Mesenchymal stem cell (in vitro differentiated cells and primary cell): Measurements from ENCODE around the gene SOX30.

Source experiments
- DNase-seq: peaks from one replicate; pipeline ENCODE4 v3.0.0-alpha.2; 2013
- H2AFZ ChIP-seq: one replicate; pipeline ENCODE4 v1.6.1; 2013; ENCODE audit warnings: low read depth, mild to moderate bottlenecking, control low read depth, inconsistent platforms, low read length, moderate library complexity
- H2AK5ac ChIP-seq: 2 replicates; pipeline ENCODE4 v1.6.1; 2013; ENCODE audit warnings: low read length, moderate library complexity, mild to moderate bottlenecking, inconsistent platforms; ENCODE audit not compliant: severe bottlenecking
- H2BK120ac ChIP-seq: one replicate; pipeline ENCODE4 v1.6.1; 2013; ENCODE audit warnings: low read depth, mild to moderate bottlenecking, inconsistent platforms, low read length, moderate library complexity
- H2BK12ac ChIP-seq, 2 experiments: one replicate each; pipeline ENCODE4 v1.6.1; 2013; ENCODE audit warnings: inconsistent platforms in 2 of 2, low read length in 2 of 2, mild to moderate bottlenecking in 2 of 2, moderate library complexity in 2 of 2, control low read depth in 1 of 2
- H2BK15ac ChIP-seq: one replicate; pipeline ENCODE4 v1.6.1; 2013; ENCODE audit warnings: mild to moderate bottlenecking, low read depth, inconsistent platforms; ENCODE audit not compliant: poor library complexity, severe bottlenecking
- H2BK5ac ChIP-seq: 2 replicates; pipeline ENCODE4 v1.6.1; 2013; ENCODE audit warnings: low read depth, mild to moderate bottlenecking, low read length, control low read depth, inconsistent platforms; ENCODE audit not compliant: poor library complexity, severe bottlenecking
- H3K14ac ChIP-seq, 2 experiments: one replicate each; pipeline ENCODE4 v1.6.1; 2013; ENCODE audit warnings: inconsistent platforms in 2 of 2, low read length in 2 of 2, control low read depth in 1 of 2, mild to moderate bottlenecking in 1 of 2, moderate library complexity in 1 of 2
- H3K18ac ChIP-seq, 2 experiments: one replicate each; pipeline ENCODE4 v1.6.1; 2013; ENCODE audit warnings: inconsistent platforms in 2 of 2, low read length in 2 of 2, control low read depth in 1 of 2, low read depth in 1 of 2, mild to moderate bottlenecking in 1 of 2
- H3K23ac ChIP-seq, 2 experiments: one replicate each; pipeline ENCODE4 v1.6.1; 2013; ENCODE audit warnings: inconsistent platforms in 2 of 2, low read length in 2 of 2, mild to moderate bottlenecking in 2 of 2, moderate library complexity in 2 of 2, control low read depth in 1 of 2
- H3K27ac ChIP-seq: 2 replicates; pipeline ENCODE4 v1.5.1; 2013; ENCODE audit warnings: mild to moderate bottlenecking, moderate library complexity, low read length, control low read depth, inconsistent platforms; ENCODE audit not compliant: poor library complexity, severe bottlenecking
- H3K27me3 ChIP-seq, 2 experiments: 2 replicates each; pipeline versions ENCODE4 v1.6.1 to v1.7.0; 2013; ENCODE audit warnings: low read length in 2 of 2, mild to moderate bottlenecking in 2 of 2, moderate library complexity in 2 of 2, control low read depth in 1 of 2, inconsistent platforms in 1 of 2; ENCODE audit not compliant: control insufficient read depth in 1 of 2, insufficient read depth in 1 of 2
- H3K36me3 ChIP-seq, 2 experiments: 2 replicates each; pipeline versions ENCODE4 v1.6.1 to v1.7.0; 2013; ENCODE audit warnings: low read length in 2 of 2, control low read depth in 1 of 2, inconsistent platforms in 1 of 2, low read depth in 1 of 2, mild to moderate bottlenecking in 1 of 2; ENCODE audit not compliant: insufficient read depth in 2 of 2, control insufficient read depth in 1 of 2
- H3K4ac ChIP-seq, 2 experiments: one replicate each; pipeline ENCODE4 v1.6.1; 2013; ENCODE audit warnings: inconsistent platforms in 2 of 2, low read length in 2 of 2, mild to moderate bottlenecking in 2 of 2, moderate library complexity in 2 of 2, control low read depth in 1 of 2, low read depth in 1 of 2
- H3K4me1 ChIP-seq: 2 replicates; pipeline ENCODE4 v1.6.1; 2013; ENCODE audit warnings: low read depth, low read length, control low read depth; ENCODE audit not compliant: control insufficient read depth, insufficient read depth
- H3K4me2 ChIP-seq: 2 replicates; pipeline ENCODE4 v1.6.1; 2013; ENCODE audit warnings: low read length, mild to moderate bottlenecking, inconsistent platforms; ENCODE audit not compliant: poor library complexity, severe bottlenecking
- H3K4me3 ChIP-seq, 2 experiments: 2 replicates each; pipeline versions ENCODE4 v1.5.1 to v1.7.0; 2013; ENCODE audit warnings: low read length in 2 of 2, mild to moderate bottlenecking in 2 of 2, control low read depth in 1 of 2, low read depth in 1 of 2; ENCODE audit not compliant: insufficient read depth in 1 of 2
- H3K79me1 ChIP-seq: replicated peaks from 2 replicates; pipeline ENCODE4 v1.6.1; 2013; ENCODE audit warnings: mild to moderate bottlenecking, control low read depth, low read length, inconsistent platforms; ENCODE audit not compliant: poor library complexity, severe bottlenecking
- H3K9ac ChIP-seq: 2 replicates; pipeline ENCODE4 v1.7.0; 2013; ENCODE audit warnings: mild to moderate bottlenecking, low read length, moderate library complexity
- H3K9me3 ChIP-seq: 2 replicates; pipeline ENCODE4 v1.7.0; 2013; ENCODE audit warnings: mild to moderate bottlenecking, low read length; ENCODE audit not compliant: control insufficient read depth
- H4K8ac ChIP-seq: one replicate; pipeline ENCODE4 v1.6.1; 2013; ENCODE audit warnings: inconsistent platforms, mild to moderate bottlenecking, low read length, moderate library complexity
- H4K91ac ChIP-seq: one replicate; pipeline ENCODE4 v1.6.1; 2013; ENCODE audit warnings: mild to moderate bottlenecking, low read length, inconsistent platforms
- WGBS: methylation state at CpG from one replicate; pipeline ENCODE4 v1.1.7; 2013; ENCODE audit warnings: mixed read lengths; 5-methylcytosine and 5-hydroxymethylcytosine counted together

The SOX30 gene

GRCh38 chr5:157594675-157595459, 57.4 kb downstream of the SOX30 start:
- no peak overlapping the region for H2BK5ac ChIP-seq
- H4K8ac ChIP-seq, result no peak overlapping the region
- H2BK12ac ChIP-seq, result no peak overlapping the region
- H3K23ac ChIP-seq, result no peak overlapping the region
- H4K91ac ChIP-seq, result no peak overlapping the region
- no peaks in the 10 kb centered on the region for H3K9me3 ChIP-seq
- H2BK15ac ChIP-seq, result no peak overlapping the region
- DNase-seq, result no peak
- H3K9ac ChIP-seq, result no peak overlapping the region
- no peak overlapping the region for H2AFZ ChIP-seq
- H3K4me3 ChIP-seq, result no peak overlapping the region
- no peaks in the 10 kb centered on the region for H3K4me1 ChIP-seq
- H3K27me3 ChIP-seq, result no peaks in the 10 kb centered on the region
- no peaks in the 10 kb centered on the region for H3K79me1 ChIP-seq
- no peak overlapping the region for H3K4ac ChIP-seq
- no peak overlapping the region for H3K4me2 ChIP-seq
- H2BK120ac ChIP-seq, result no peak overlapping the region
- no peak overlapping the region for H3K18ac ChIP-seq
- H3K27ac ChIP-seq, result no peak overlapping the region
- no peaks in the 10 kb centered on the region for H3K36me3 ChIP-seq
- 60% methylated on average over 2 of the region's 2 CpGs for WGBS
- H2AK5ac ChIP-seq, result no peak overlapping the region
- no peak overlapping the region for H3K14ac ChIP-seq

GRCh38 chr5:157594257-157594656, 58.0 kb downstream of the SOX30 start:
- Histone ChIP-seq H3K9ac (no peak overlapping the region), H3K14ac (no peak overlapping the region), H3K4me3 (no peak overlapping the region), H2AK5ac (no peak overlapping the region), H3K9me3 (no peaks in the 10 kb centered on the region), H3K79me1 (no peaks in the 10 kb centered on the region), H3K4ac (no peak overlapping the region), H2BK15ac (no peak overlapping the region), H3K27ac (no peak overlapping the region), H3K18ac (no peak overlapping the region), H2AFZ (no peak overlapping the region), H2BK5ac (no peak overlapping the region), H3K27me3 (no peaks in the 10 kb centered on the region), H3K36me3 (no peaks in the 10 kb centered on the region), H3K4me1 (no peaks in the 10 kb centered on the region), H2BK120ac (no peak overlapping the region), H4K91ac (no peak overlapping the region), H2BK12ac (no peak overlapping the region), H4K8ac (no peak overlapping the region), H3K23ac (no peak overlapping the region), H3K4me2 (no peak overlapping the region)
- no peak for DNase-seq

DNA sequence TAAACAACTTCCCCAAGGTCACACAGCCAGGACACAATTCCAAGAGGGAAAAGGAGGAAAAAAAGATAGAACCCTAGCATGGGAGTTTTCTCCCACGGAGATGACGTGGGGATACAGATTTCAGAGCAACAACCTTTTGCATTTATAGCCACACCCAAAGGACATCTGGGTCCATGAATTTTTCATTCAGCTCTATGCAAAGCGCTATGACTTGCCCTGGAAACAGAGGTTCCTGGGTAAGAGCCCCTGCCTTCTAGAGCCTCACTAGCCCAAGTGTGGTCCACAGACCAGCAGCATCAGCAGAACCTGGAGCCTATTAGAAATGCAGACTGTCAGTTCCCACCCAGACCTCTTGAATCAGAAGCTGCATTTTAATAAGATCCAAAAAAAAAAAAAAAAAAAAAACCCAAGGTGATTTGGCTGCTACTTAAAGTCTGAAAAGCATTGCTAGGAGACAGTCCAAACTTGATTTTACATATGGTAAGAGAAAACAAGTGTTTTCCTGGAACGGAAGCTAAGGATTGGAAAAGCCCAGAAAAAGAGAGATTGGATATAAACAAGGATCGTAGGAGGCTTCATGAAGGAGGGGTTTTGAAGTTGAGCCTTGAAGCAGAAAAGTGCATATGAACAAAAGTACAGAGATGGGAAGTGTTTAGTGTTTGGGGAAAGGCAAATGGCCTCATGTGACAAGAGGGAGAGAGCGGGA, 59.0 kb downstream of the SOX30 start:
- Histone ChIP-seq H3K27me3 (no peaks in the 10 kb centered on the region), H2AFZ (no peak overlapping the region), H3K4ac (no peak overlapping the region), H2AK5ac (no peak overlapping the region), H3K18ac (no peak overlapping the region), H3K36me3 (no peaks in the 10 kb centered on the region), H3K23ac (no peak overlapping the region), H3K79me1 (no peaks in the 10 kb centered on the region), H4K8ac (no peak overlapping the region), H3K9ac (no peak overlapping the region), H3K9me3 (no peaks in the 10 kb centered on the region), H2BK12ac (no peak overlapping the region), H2BK15ac (no peak overlapping the region), H2BK5ac (no peak overlapping the region), H3K4me1 (no peaks in the 10 kb centered on the region), H3K27ac (no peak overlapping the region), H4K91ac (no peak overlapping the region), H3K4me2 (no peak overlapping the region), H2BK120ac (no peak overlapping the region), H3K4me3 (no peak overlapping the region), H3K14ac (no peak overlapping the region)
- no peak for DNase-seq
- WGBS, result 80% methylated on average over 6 of the region's 6 CpGs

DNA sequence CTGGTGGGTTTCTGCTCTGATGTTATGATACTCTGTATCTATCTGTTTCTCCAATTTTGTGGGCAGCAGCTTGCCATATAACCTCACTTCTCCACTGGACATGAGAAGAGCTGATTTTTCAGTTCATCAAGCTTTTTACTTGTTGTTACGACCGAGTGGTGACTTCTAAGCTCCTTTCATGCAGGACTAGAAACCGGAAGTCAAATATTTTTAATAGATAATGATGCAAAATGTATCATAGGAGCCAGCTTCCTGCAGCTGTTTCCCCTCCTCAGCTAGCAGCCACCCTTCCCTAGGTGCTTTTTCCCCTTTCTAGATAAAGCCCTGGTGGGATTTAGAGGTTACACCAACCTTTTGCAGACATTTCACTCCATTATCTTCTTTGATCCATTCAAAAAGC, 59.6 kb downstream of the SOX30 start:
- no peak overlapping the region for H3K27ac ChIP-seq
- no peak overlapping the region for H3K14ac ChIP-seq
- no peaks in the 10 kb centered on the region for H3K36me3 ChIP-seq
- H3K4me2 ChIP-seq, result no peak overlapping the region
- no peak overlapping the region for H2AK5ac ChIP-seq
- no peaks in the 10 kb centered on the region for H3K79me1 ChIP-seq
- no peak overlapping the region for H3K23ac ChIP-seq
- H3K4me3 ChIP-seq, result no peak overlapping the region
- H4K8ac ChIP-seq, result no peak overlapping the region
- no peak overlapping the region for H3K18ac ChIP-seq
- no peak overlapping the region for H2BK120ac ChIP-seq
- no peak overlapping the region for H3K4ac ChIP-seq
- no peak overlapping the region for H2BK5ac ChIP-seq
- H3K27me3 ChIP-seq, result no peaks in the 10 kb centered on the region
- H2AFZ ChIP-seq, result no peak overlapping the region
- no peak overlapping the region for H3K9ac ChIP-seq
- no peak overlapping the region for H2BK15ac ChIP-seq
- H4K91ac ChIP-seq, result no peak overlapping the region
- no peaks in the 10 kb centered on the region for H3K4me1 ChIP-seq
- WGBS, result 100% methylated on average over 2 of the region's 3 CpGs
- no peak overlapping the region for H2BK12ac ChIP-seq
- no peak for DNase-seq
- H3K9me3 ChIP-seq, result no peaks in the 10 kb centered on the region
